ENCODE measurements around the gene AXIN1.
"Not testable (repeated sequence)": the region's sequence is repeated elsewhere in the genome, so short reads cannot be mapped to it uniquely, and the experiment has no call there.

Gene AXIN1

GRCh38 chr16:280991-281659, 71.4 kb downstream of the AXIN1 start:
- no peak for DNase-seq

- no peak for DNase-seq
These were observed 72.0 kb downstream of the AXIN1 start, which contains the start of gene ARHGDIG for GRCh38 chr16:280552-280951. ARHGDIG (plus strand) TSS chr16:280591; CDS start chr16:280681, 90 bp downstream.

GRCh38 chr16:280005-280460, 72.5 kb downstream of the AXIN1 start:
- DNase-seq: no peak

- DNase-seq: no peak
These were observed 73.0 kb downstream of the AXIN1 start for GRCh38 chr16:279531-279930.

GRCh38 chr16:278863-279366, 73.6 kb downstream of the AXIN1 start:
- DNase-seq: peak; percentile 19

- DNase-seq: no peak
These were observed 76.0 kb downstream of the AXIN1 start for GRCh38 chr16:276426-277077.

- DNase-seq: no peak
These were observed 76.7 kb downstream of the AXIN1 start, which contains the start of gene RGS11 for GRCh38 chr16:275786-276232. RGS11 (minus strand) TSS chr16:275944; CDS start chr16:275911, 33 bp downstream.

GRCh38 chr16:275041-275641, 77.4 kb downstream of the AXIN1 start:
- DNase-seq: no peak

- DNase-seq: no peak
These were observed 78.7 kb downstream of the AXIN1 start for GRCh38 chr16:273547-274421.

- DNase-seq: no peak
These were observed 79.6 kb downstream of the AXIN1 start for GRCh38 chr16:272633-273546.

- no peak for DNase-seq
These were observed 81.9 kb downstream of the AXIN1 start for GRCh38 chr16:270381-271255.

GRCh38 chr16:269061-269796, 83.3 kb downstream of the AXIN1 start:
- DNase-seq: no peak

- DNase-seq: no peak
These were observed 84.1 kb downstream of the AXIN1 start for GRCh38 chr16:268141-269053.

- DNase-seq: not testable (repeated sequence)
These were observed 85.0 kb downstream of the AXIN1 start for GRCh38 chr16:267562-267961.

- DNase-seq: no peak
These were observed 86.0 kb downstream of the AXIN1 start for GRCh38 chr16:266258-267164.

- peak; percentile 11 for DNase-seq
These were observed 86.8 kb downstream of the AXIN1 start for GRCh38 chr16:265711-266110.

GRCh38 chr16:265002-265529, 87.5 kb downstream of the AXIN1 start:
- no peak for DNase-seq

Measured in stimulated activated CD4-positive, alpha-beta T cell treated with anti-CD3 and anti-CD28 coated beads, Interleukin-4, amount 100 ng/mL, for 24 hours (primary cell).